MCF 10A (cell line): ENCODE results near the gene PXDC1. TPM values are rescaled to one million over a fixed set of nuclear protein-coding genes. Genes with fewer than 3 reads are reported as not detected.

Source experiments
- BruUV-seq: library from RNA; stranded (reverse); fragments of 400-500 nt; replicated peaks from 2 replicates; lab custom pipeline; 2021; lab: Mats Ljungman, UMichigan
- CTCF ChIA-PET: fragments of 300-600 bp; sonication (Branson Sonifier 250); formaldehyde crosslinking; extraction: SDS; loops from one replicate; lab custom pipeline; 2021; ENCODE audit warnings: antibody characterized with exemption, inconsistent platforms; lab: Yijun Ruan, JAX
- POLR2A ChIA-PET: fragments of 300-600, 350-650 bp; sonication (Branson Sonifier 250); formaldehyde crosslinking; extraction: SDS; loops from one replicate; lab custom pipeline; 2020; ENCODE audit warnings: antibody characterized with exemption, inconsistent platforms; lab: Yijun Ruan, JAX
- DNase-seq: peaks from one replicate; pipeline ENCODE4 v3.0.0-alpha.2; 2018; ENCODE audit not compliant: unreplicated experiment
- H3K27ac Mint-ChIP-seq: one replicate; pipeline ENCODE4 v1.8.0; 2022; ENCODE audit warnings: mild to moderate bottlenecking, low read depth, mixed read lengths; ENCODE audit not compliant: unreplicated experiment
- H3K27me3 Mint-ChIP-seq: one replicate; pipeline ENCODE4 v1.8.0; 2022; ENCODE audit warnings: mixed read lengths; ENCODE audit not compliant: insufficient read depth, unreplicated experiment
- H3K36me3 Mint-ChIP-seq: one replicate; pipeline ENCODE4 v1.8.0; 2022; ENCODE audit warnings: mild to moderate bottlenecking, moderate library complexity, mixed read lengths; ENCODE audit not compliant: insufficient read depth, unreplicated experiment
- H3K4me1 Mint-ChIP-seq: one replicate; pipeline ENCODE4 v1.8.0; 2022; ENCODE audit warnings: mixed read lengths; ENCODE audit not compliant: insufficient read depth, unreplicated experiment
- H3K4me3 Mint-ChIP-seq: one replicate; pipeline ENCODE4 v1.8.0; 2022; ENCODE audit warnings: mild to moderate bottlenecking, moderate library complexity, mixed read lengths; ENCODE audit not compliant: unreplicated experiment
- H3K9me3 Mint-ChIP-seq: one replicate; pipeline ENCODE4 v1.8.0; 2022; ENCODE audit warnings: mixed read lengths; ENCODE audit not compliant: unreplicated experiment
- CTCF ChIP-seq: fragments of 200-600 bp; IDR thresholded peaks from one replicate; pipeline ENCODE4 v1.8.0; 2022; ENCODE audit warnings: antibody characterized with exemption, mild to moderate bottlenecking; ENCODE audit not compliant: unreplicated experiment
- intact Hi-C: fragments of 100-400 bp; cut with micrococcal nuclease; formaldehyde crosslinking; loops from 2 replicates; pipeline ENCODE4 v1.14.1; 2022
- total RNA-seq: library from RNA; stranded (reverse); gene quantifications from 2 replicates; pipeline ENCODE4 v1.2.3, GENCODE V29; 2022

The PXDC1 gene
- total RNA-seq, 1 experiment from 2014 or later, result 48.1 TPM

- intact Hi-C loops, result loop anchor here (10.0 kb wide), 1 partner anchor 212 kb away; no protein-coding TSS in a partner anchor
- ChIA-PET POLR2A (no interaction called here), CTCF (interaction anchor here (1.1 kb wide), 1 partner anchor 195 kb away, joined by 3 read pairs; no protein-coding TSS in a partner anchor)
- Mint-ChIP-seq H3K27ac (no peak overlapping the region), H3K4me3 (no peak overlapping the region), H3K27me3 (no peaks in the 10 kb centered on the region), H3K36me3 (peaks cover 60% of the 10 kb centered on the region), H3K4me1 (peaks cover 13% of the 10 kb centered on the region), H3K9me3 (peaks cover 12% of the 10 kb centered on the region)
- TF ChIP-seq CTCF, result no peak
- no peak for DNase-seq
- no TSS peak for BruUV-seq
These were observed 14.2 kb downstream of the PXDC1 start for GRCh38 chr6:3737149-3737830.

GRCh38 chr6:3735029-3735605, 16.4 kb downstream of the PXDC1 start:
- peaks cover 9% of the 10 kb centered on the region for H3K4me1 Mint-ChIP-seq
- no peak for TF ChIP-seq CTCF
- POLR2A ChIA-PET, result interaction anchor here (0.8 kb wide), 1 partner anchor 144 kb away, joined by 3 read pairs; no protein-coding TSS in a partner anchor
- BruUV-seq, result no TSS peak
- no peak for DNase-seq
- intact Hi-C loops, result loop anchor here (10.0 kb wide), 1 partner anchor 210 kb away; no protein-coding TSS in a partner anchor
- H3K27me3 Mint-ChIP-seq, result no peaks in the 10 kb centered on the region
- H3K9me3 Mint-ChIP-seq, result peaks cover 12% of the 10 kb centered on the region
- no peak overlapping the region for H3K27ac Mint-ChIP-seq
- CTCF ChIA-PET, result interaction anchor here (0.6 to 1.4 kb wide), 5 partner anchors 97 to 455 kb away, joined by 3 to 7 read pairs (median 3); no protein-coding TSS in a partner anchor
- peaks cover 75% of the 10 kb centered on the region for H3K36me3 Mint-ChIP-seq
- no peak overlapping the region for H3K4me3 Mint-ChIP-seq

- peaks cover 82% of the 10 kb centered on the region for H3K36me3 Mint-ChIP-seq
- H3K27me3 Mint-ChIP-seq, result no peaks in the 10 kb centered on the region
- H3K9me3 Mint-ChIP-seq, result peaks cover 12% of the 10 kb centered on the region
- peaks cover 9% of the 10 kb centered on the region for H3K4me1 Mint-ChIP-seq
- H3K27ac Mint-ChIP-seq, result peak overlapping the region; percentile 6
- CTCF ChIA-PET, result interaction anchor here (2.6 to 3.7 kb wide), 2 partner anchors 280 to 453 kb away, joined by 12 to 49 read pairs; no protein-coding TSS in a partner anchor
- DNase-seq, result no peak
- no peak overlapping the region for H3K4me3 Mint-ChIP-seq
- no peak for TF ChIP-seq CTCF
- intact Hi-C loops, result loop anchor here (10.0 kb wide), 1 partner anchor 209 kb away; no protein-coding TSS in a partner anchor
- BruUV-seq, result no TSS peak
- POLR2A ChIA-PET, result no interaction called here
These were observed 17.5 kb downstream of the PXDC1 start for GRCh38 chr6:3734023-3734422.
